Renal cortical epithelial cell (primary cell): ENCODE data around the gene ALB. TPM values are rescaled to one million over a fixed set of nuclear protein-coding genes. Genes with fewer than 3 reads are reported as not detected.

ENCODE experiments used
- DNase-seq: peaks from one replicate; pipeline ENCODE4 v3.0.0-alpha.2; 2011; ENCODE audit warnings: low read depth
- total RNA-seq: library from RNA; depleted of rRNA; stranded (reverse); fragments of >200 nt; gene quantifications from 2 replicates; pipeline ENCODE4 v1.2.3, GENCODE V29; 2014

ALB gene
- total RNA-seq, 1 donor from 2014 or later = not detected

DNA sequence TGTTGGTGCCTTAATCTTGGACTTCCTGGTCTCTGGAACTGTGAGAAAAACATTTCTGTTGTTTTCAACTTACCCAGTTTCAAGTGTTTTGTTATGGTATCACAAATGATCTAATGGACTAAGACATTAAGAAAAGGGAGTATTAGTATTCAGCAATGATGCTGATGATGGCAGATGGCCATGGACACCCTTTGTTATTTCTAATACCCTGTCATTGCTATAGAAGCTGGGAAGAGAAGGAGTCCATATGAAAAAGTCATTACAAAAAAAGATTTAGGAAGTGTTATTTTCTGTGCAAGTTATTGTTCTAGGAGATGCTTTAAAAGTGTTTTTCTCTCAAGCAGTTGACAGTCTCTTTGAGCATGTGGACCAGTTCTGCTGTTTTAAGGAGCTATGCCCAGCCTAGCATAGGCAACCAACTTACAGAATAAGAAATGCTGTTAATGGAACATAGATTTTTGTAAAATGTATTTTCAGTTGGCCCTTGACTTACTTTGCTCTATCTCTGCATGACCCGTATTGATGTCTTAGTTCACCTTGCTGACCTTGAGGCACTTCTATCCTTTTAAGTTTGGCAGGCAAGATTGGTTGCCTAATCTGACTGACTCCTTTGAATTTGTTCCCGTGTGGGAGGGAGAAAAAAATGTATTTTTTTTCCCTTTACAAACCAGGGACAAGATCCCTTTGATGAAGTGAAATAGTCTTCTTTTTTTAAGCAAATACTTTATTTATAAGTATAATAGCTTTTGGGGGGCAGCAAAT is 25.9 kb downstream of the ALB start:
- no peak for DNase-seq

DNA sequence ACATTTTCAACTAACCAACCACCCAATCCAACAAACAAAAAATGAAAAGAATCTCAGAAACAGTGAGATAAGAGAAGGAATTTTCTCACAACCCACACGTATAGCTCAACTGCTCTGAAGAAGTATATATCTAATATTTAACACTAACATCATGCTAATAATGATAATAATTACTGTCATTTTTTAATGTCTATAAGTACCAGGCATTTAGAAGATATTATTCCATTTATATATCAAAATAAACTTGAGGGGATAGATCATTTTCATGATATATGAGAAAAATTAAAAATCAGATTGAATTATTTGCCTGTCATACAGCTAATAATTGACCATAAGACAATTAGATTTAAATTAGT is 27.7 kb downstream of the ALB start:
- no peak for DNase-seq

DNA sequence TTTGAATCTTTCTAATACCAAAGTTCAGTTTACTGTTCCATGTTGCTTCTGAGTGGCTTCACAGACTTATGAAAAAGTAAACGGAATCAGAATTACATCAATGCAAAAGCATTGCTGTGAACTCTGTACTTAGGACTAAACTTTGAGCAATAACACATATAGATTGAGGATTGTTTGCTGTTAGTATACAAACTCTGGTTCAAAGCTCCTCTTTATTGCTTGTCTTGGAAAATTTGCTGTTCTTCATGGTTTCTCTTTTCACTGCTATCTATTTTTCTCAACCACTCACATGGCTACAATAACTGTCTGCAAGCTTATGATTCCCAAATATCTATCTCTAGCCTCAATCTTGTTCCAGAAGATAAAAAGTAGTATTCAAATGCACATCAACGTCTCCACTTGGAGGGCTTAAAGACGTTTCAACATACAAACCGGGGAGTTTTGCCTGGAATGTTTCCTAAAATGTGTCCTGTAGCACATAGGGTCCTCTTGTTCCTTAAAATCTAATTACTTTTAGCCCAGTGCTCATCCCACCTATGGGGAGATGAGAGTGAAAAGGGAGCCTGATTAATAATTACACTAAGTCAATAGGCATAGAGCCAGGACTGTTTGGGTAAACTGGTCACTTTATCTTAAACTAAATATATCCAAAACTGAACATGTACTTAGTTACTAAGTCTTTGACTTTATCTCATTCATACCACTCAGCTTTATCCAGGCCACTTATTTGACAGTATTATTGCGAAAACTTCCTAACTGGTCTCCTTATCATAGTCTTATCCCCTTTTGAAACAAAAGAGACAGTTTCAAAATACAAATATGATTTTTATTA is 28.3 kb downstream of the ALB start:
- no peak for DNase-seq

DNA sequence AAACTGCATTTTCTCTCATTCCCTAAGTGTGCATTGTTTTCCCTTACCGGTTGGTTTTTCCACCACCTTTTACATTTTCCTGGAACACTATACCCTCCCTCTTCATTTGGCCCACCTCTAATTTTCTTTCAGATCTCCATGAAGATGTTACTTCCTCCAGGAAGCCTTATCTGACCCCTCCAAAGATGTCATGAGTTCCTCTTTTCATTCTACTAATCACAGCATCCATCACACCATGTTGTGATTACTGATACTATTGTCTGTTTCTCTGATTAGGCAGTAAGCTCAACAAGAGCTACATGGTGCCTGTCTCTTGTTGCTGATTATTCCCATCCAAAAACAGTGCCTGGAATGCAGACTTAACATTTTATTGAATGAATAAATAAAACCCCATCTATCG is 29.1 kb downstream of the ALB start:
- DNase-seq = no peak

DNA sequence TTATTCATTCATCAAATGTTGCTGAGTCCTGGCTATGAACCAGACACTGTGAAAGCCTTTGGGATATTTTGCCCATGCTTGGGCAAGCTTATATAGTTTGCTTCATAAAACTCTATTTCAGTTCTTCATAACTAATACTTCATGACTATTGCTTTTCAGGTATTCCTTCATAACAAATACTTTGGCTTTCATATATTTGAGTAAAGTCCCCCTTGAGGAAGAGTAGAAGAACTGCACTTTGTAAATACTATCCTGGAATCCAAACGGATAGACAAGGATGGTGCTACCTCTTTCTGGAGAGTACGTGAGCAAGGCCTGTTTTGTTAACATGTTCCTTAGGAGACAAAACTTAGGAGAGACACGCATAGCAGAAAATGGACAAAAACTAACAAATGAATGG is 30.2 kb downstream of the ALB start:
- peak; percentile 37 for DNase-seq

DNA sequence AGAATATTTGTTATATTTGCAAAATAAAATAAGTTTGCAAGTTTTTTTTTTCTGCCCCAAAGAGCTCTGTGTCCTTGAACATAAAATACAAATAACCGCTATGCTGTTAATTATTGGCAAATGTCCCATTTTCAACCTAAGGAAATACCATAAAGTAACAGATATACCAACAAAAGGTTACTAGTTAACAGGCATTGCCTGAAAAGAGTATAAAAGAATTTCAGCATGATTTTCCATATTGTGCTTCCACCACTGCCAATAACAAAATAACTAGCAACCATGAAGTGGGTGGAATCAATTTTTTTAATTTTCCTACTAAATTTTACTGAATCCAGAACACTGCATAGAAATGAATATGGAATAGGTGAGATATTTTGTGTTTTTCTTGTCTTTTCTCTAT is 31.9 kb downstream of the ALB start, which contains the start of gene AFP:
Gene AFP, plus strand, starts transcription at position 238 of the 400 bp plus-strand sequence. Its CDS starts 42 bp downstream, at position 280.
- no peak for DNase-seq

DNA sequence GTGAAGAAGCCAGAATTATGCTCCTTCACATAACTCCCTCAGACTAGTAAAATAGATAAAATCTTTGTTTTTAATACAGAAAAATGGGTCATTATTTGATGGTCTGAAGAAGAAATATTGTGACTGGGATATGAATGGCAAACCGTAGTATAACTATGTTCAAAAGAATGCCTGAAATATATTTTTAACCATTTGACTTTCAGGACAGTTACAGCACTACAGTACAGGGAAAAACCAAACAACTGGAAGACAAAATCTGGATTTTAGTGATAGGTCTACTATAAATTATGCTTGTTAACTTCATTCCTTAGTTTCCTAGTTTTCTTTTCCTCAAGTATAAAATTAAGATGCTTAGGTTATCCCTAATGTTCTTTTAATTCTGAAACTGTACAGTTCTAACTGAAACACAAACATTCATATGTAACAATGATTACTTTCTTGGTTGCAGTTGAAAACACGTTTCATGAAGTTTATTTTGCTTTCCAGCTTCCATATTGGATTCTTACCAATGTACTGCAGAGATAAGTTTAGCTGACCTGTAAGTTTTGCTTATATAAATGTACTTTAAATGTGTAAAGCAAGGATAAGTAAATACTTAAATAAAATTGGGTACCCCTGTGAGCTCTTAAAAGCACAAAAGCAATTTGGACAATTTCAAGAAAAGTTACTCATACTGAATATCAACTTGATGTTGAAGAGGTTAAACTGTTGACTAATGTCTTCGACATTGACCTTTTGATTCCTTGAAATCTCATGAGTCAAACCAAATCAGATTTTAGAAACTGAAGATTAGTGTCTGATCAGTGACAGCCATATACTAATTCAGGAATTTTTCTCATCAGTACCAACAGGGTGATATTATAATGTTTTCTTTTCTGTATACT is 32.8 kb downstream of the ALB start:
- DNase-seq = no peak

DNA sequence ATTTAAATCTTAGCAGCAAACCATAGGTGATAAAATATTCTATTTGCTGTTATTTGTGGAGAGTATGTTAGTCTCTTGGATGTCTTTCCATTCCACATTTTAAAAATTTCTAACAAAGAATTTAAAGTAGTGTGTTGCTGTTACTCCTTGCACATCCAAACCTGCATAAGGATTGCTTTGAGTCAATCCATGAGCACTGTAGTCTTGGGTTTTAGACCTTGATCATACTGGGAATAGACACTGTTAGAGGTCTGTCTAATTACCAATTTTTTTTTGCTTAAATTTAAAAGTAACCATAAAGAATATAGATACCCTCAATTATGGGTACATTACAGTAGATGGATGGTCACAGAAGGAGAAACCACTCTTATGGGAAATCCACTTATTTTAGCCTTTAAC is 33.5 kb downstream of the ALB start:
- no peak for DNase-seq

DNA sequence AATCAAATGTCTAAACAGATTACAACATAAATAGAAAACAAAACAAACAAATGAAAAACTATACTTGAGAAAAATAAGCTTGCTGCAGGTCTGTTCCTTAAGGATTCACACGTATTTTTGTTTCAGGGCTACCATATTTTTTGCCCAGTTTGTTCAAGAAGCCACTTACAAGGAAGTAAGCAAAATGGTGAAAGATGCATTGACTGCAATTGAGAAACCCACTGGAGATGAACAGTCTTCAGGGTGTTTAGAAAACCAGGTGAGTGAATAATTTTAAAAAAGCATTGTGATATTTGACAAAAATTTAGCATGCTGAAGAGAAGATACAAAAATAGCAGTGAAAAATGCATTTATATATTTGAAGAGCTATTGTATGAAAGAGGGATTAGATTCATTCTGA is 34.0 kb downstream of the ALB start:
- no peak for DNase-seq

DNA sequence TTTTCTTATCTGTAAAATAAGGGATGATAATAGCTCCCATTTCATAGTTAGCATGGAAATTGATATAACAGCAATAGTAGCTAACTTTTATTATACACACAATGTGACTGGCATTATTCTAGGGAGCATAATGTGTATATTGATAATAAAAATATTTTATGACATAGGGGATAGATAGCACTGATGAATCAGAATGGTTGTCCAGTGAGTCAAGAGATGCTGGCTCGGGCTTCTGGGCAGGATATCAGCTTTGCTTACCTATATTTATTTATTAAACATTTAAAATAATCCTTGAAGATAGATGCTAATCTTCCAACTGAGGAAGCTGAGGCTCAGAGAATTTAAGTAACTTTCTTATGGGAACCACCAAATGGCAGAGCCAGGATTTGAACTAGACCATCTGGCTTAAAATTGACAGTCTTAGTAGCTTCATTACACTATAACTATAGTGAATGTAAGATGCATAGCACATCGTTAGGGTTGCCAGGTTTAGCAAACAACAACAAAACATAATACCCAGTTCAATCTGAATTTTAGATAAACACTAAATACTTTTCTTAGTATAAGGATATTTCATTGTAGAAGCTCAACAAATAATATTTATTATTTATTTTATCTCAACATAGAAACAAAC is 34.6 kb downstream of the ALB start:
- DNase-seq = no peak

DNA sequence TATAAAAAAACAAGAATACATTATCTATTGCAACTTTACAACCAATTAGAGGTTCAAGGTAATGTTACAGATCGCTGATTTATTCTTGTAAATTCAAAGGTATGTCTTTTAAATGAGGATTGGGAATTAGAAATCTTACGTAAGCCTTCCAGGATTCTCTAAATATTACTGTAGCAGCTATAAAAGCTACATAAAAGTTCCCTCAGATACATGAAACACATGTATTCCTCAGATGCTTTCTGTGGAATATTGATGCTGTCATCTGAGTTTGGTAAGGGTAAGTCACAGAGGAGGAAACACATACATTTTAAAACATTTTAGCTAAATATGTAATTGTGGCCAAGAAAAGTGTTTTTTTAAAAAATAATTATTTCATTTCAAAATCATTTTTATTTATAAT is 35.4 kb downstream of the ALB start:
- no peak for DNase-seq

DNA sequence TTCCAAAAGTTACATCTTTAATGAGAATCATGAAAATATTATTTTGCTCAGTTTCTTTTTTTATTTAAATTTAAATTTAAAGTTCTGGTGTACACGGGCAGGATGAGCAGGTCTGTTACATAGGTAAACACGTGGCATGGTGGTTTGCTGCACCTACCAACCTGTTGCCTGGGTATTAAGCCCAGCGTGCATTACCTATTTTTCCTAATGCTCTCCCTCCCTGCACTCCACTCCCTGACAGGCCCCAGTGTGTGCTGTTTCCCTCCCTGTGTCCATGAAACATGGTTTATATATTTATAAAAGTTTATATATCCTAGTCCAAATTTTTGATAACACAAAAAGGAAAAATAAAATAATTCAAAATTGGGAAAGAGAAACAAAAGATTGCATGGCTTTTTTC is 35.9 kb downstream of the ALB start:
- DNase-seq = no peak

DNA sequence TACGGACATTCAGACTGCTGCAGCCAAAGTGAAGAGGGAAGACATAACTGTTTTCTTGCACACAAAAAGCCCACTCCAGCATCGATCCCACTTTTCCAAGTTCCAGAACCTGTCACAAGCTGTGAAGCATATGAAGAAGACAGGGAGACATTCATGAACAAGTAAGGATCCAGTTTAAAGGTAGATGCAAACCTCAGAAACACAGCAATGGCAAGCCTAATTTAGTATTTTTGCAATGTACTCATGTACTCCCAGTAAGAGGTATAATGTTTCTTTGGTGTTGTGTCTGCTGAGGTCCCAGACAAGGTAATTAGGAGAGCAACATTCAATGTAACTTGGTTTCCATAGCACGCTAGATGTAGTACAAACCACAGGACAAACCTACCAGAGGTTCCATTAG is 36.6 kb downstream of the ALB start:
- no peak for DNase-seq

DNA sequence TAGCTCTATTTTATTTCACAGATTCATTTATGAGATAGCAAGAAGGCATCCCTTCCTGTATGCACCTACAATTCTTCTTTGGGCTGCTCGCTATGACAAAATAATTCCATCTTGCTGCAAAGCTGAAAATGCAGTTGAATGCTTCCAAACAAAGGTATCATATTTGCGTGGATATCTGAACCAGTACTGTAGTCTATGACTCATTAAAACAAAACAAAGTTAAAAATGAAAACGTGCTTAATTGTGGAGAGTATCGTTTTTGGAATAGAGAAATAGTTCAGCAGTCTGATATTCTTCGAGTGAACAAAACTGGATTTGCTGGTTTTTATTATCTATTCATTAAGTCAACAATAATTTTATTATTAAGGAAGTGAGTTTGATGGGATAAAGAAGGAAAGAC is 38.2 kb downstream of the ALB start:
- no peak for DNase-seq

DNA sequence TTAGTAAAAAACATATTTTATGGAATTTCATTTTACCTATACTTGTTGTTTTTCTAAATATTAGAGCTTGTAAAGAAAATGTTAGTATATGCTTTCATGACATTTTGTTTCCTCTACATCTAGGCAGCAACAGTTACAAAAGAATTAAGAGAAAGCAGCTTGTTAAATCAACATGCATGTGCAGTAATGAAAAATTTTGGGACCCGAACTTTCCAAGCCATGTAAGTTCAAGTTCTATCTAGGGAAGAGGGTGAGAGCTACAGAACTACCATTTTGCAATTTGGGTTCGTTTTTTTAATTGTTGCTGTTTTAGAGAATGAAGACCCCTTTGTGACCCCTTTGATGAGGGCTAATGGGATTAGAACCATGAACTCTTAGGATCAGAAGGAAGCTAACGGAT is 39.1 kb downstream of the ALB start:
- no peak for DNase-seq

DNA sequence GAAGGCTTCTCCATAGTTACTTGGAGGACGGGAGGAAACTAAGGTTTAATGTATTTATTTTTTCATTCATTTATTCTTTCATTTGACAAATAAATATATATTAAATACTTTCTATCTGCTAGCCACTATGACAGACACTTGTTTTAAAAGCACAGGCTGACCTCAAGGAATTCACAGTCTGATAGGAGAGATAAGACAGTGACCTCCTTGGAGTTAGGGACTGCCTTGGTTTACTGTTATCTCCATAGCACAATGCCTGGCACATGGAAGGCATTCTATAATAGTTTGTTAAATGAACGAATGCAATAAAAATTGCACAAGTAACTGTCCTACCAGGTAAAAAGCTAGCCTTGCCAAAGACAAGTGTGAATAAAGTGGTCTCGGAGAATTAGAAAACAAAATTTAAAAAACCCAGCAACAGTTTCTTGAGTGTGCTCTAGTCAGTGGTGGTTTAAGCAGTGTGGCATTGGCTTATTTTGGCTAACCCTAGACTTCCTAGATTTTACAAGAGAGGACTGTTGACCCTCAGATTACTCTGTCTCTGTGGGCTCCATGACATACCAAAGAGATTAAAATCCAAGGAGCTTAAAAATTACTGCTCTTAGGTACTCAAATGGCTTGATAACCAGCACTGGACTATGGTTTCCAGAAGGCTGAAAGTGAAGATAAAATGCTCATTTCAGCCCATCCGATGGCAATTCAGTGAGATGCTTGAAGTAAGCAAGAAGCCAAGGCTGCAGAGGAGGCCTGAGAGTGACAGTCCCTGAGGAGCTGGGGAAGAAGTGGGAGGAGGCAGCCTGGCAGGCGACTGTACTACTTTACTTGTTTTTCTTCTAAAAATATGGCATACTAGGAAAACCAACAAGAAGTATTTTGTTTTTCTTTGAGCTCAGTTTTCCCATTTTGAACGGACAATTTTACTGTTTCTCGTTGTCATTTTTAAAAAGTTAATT is 41.6 kb downstream of the ALB start:
- no peak for DNase-seq

DNA sequence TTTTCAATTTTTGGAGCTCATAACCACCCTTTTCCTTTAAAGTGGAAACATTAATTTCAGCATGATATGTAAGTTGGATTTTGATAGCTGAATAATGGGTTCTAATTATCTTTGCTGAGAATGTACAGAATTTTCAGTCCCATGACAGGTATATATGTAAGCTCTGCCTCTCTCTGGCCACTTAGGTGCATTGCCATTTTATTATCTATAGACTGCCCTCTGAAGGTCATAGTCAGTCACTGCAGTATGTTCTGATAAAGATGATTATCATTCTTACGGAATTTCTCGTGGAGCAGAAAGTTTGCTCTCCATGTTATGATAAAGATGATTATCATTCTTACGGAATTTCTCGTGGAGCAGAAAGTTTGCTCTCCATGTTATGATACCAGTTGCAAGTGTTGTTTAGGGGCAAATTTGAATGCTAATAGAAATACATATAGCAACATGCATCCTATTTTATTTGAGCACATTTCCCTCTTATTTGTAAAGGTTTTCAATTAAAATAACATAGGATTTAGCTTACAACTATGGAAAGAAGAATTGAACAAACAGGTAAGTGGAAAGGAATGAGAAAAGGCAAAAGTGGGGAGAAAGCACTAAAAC is 42.4 kb downstream of the ALB start:
- peak; percentile 69 for DNase-seq

DNA sequence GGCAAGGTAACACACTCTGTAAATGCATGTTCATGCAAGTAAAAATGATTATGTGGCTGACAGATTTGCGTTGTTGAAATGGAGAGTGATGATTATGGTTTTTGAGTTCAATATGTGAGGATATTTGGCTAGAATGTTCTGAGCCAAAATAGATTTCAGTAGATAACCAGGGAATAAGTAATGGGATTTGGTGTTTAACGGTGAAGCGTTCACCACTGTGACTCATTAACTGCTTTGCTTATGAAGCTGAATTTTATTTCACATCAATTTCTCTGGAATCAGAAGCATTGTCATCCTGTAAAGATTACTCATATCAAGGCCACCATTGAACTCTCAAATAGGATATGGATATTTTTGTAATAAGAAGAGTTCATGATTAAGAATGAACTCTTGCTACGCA is 43.6 kb downstream of the ALB start:
- no peak for DNase-seq

DNA sequence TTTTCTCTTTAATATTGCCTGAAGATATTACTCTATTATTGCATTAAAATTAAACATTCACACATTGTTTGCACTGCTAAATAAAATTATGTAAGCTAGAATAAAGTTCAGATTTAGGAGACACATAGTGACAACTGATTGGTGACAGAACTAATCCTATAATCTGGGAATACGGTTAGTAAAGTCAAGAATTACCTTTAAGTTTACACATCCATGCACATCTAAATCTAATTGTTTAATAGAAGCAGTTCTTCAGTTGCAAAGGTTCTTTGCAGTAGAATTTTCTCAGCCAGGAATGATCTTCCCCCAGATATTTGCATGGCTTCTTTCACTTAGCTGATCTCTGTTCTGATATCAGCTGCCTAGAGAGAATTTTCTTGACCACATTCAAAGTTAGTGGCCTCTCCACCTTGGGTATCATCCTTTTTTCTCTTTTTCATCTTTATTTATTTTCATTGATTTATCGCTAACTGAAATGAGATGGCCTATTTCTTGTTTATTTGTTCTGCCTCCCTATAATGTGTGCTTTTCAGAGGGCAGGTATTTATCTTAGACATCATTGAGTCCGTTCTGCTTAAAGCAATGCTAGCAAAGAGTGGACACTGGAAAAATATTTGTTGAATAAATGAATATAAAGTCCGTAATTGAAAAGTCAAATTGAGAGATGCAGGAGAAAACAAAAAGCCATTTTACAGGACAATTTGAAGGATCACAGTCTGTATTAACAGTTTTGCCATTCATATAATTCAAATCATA is 44.5 kb downstream of the ALB start:
- no peak for DNase-seq
